ENCODE results near the gene CDC42EP4.
"Not testable (repeated sequence)": the region's sequence is repeated elsewhere in the genome, so short reads cannot be mapped to it uniquely, and the experiment has no call there.

The CDC42EP4 gene

GRCh38 chr17:73318836-73319235, 7.0 kb upstream of the CDC42EP4 start:
- DNase-seq, result no peak

- DNase-seq, result no peak
These were observed 6.6 kb upstream of the CDC42EP4 start for GRCh38 chr17:73318427-73318813.

- no peak for DNase-seq
These were observed 6.0 kb upstream of the CDC42EP4 start for GRCh38 chr17:73317513-73318426.

- no peak for DNase-seq
These were observed 5.2 kb upstream of the CDC42EP4 start for GRCh38 chr17:73316919-73317505.

GRCh38 chr17:73315471-73315870, 3.7 kb upstream of the CDC42EP4 start:
- no peak for DNase-seq

- no peak for DNase-seq
These were observed 1.8 kb upstream of the CDC42EP4 start for GRCh38 chr17:73313526-73314127.

- not testable (repeated sequence) for DNase-seq
These were observed 1.1 kb upstream of the CDC42EP4 start for GRCh38 chr17:73312887-73313286.

GRCh38 chr17:73311428-73311780, 397 bp downstream of the CDC42EP4 start:
- DNase-seq, result no peak

- DNase-seq, result peak; percentile 37
These were observed 1.8 kb downstream of the CDC42EP4 start for GRCh38 chr17:73309727-73310596.

- not testable (repeated sequence) for DNase-seq
These were observed 2.8 kb downstream of the CDC42EP4 start for GRCh38 chr17:73308959-73309358.

- peak; percentile 80 for DNase-seq
These were observed 3.6 kb downstream of the CDC42EP4 start for GRCh38 chr17:73308017-73308823.

GRCh38 chr17:73307130-73307529, 4.7 kb downstream of the CDC42EP4 start:
- no peak for DNase-seq

GRCh38 chr17:73305845-73306836, 5.7 kb downstream of the CDC42EP4 start:
- DNase-seq, result no peak

- DNase-seq, result peak; percentile 89
These were observed 6.6 kb downstream of the CDC42EP4 start for GRCh38 chr17:73304971-73305812.

- no peak for DNase-seq
These were observed 7.4 kb downstream of the CDC42EP4 start for GRCh38 chr17:73304438-73304837.

- peak; percentile 93 for DNase-seq
These were observed 9.6 kb downstream of the CDC42EP4 start for GRCh38 chr17:73302189-73302588.

- peak; percentile 59 for DNase-seq
These were observed 10.4 kb downstream of the CDC42EP4 start for GRCh38 chr17:73301369-73301768.

GRCh38 chr17:73300392-73300791, 11.4 kb downstream of the CDC42EP4 start:
- DNase-seq, result no peak

- no peak for DNase-seq
These were observed 13.6 kb downstream of the CDC42EP4 start for GRCh38 chr17:73297934-73298861.
